Lower leg skin (tissue), 4 donors: Measurements from ENCODE around the gene EGFLAM. TPM values are rescaled to one million over a fixed set of nuclear protein-coding genes. Genes with fewer than 3 reads are reported as not detected.

Experiments used
- DNase-seq, 2 donors: peaks; one replicate each; pipeline ENCODE4 v3.0.0-alpha.2; 2019; ENCODE audit warnings: low spot score in 2 of 2
- H3K4me3 ChIP-seq: fragments of 200-600 bp; sonication (generic); 2 replicates; pipeline ENCODE4 v1.5.1; 2017; ENCODE audit warnings: mild to moderate bottlenecking, low read depth; ENCODE audit not compliant: poor library complexity, severe bottlenecking
- CTCF ChIP-seq, 3 donors: fragments of 450-650 bp; IDR thresholded peaks; one replicate each; pipeline ENCODE4 v1.5.1; 2016; ENCODE audit warnings: antibody characterized with exemption in 3 of 3, mild to moderate bottlenecking in 3 of 3, moderate library complexity in 2 of 3
- POLR2A ChIP-seq, 2 donors: fragments of 450-650 bp; IDR thresholded peaks; one replicate each; pipeline ENCODE4 v1.6.1; 2016 to 2017; ENCODE audit warnings: antibody characterized with exemption in 2 of 2, mild to moderate bottlenecking in 1 of 2, moderate library complexity in 1 of 2
- WGBS, 2 donors: methylation state at CpG; one replicate each; pipeline ENCODE4 v1.1.5; 2018; 5-methylcytosine and 5-hydroxymethylcytosine counted together
- intact Hi-C: fragments of 100-400 bp; cut with DNase I; formaldehyde crosslinking; loops from one replicate; pipeline ENCODE4 v1.15.0; 2023; ENCODE audit warnings: low total_unique reads
- total RNA-seq, 4 donors: library from RNA; depleted of rRNA; stranded (reverse); fragments of >200 nt; gene quantifications; one replicate each; pipeline ENCODE4 v1.1.0, GENCODE V29; 2016

Gene EGFLAM
- total RNA-seq, 4 donors from 2014 or later, result 0.72 to 4.4 (median 2.7) TPM

GRCh38 chr5:38287124-38287523, 28.8 kb downstream of the EGFLAM start:
- 91% methylated on average over 2 of the region's 2 CpGs for WGBS, 2 donors
- TF ChIP-seq CTCF (IDR thresholded peaks at IDR 0.05) (no peak), POLR2A (IDR thresholded peaks at IDR 0.05) (no peak)
- no peak for DNase-seq
- intact Hi-C loops, result no loop called here
- no peak overlapping the region for H3K4me3 ChIP-seq

- TF ChIP-seq POLR2A (IDR thresholded peaks at IDR 0.05) (no peak), CTCF (IDR thresholded peaks at IDR 0.05) (no peak)
- H3K4me3 ChIP-seq, result no peak overlapping the region
- 95% methylated on average over 4 of the region's 4 CpGs for WGBS, 2 donors
- intact Hi-C loops, result no loop called here
- DNase-seq, result no peak
Observed at GRCh38 chr5:38289457-38289856, 31.1 kb downstream of the EGFLAM start.

GRCh38 chr5:38290028-38290653, 31.8 kb downstream of the EGFLAM start:
- WGBS, 2 donors, result 40 to 53% methylated on average over 8 of the region's 8 CpGs
- no peak for DNase-seq
- TF ChIP-seq CTCF (IDR thresholded peaks at IDR 0.05), result no peak
- TF ChIP-seq POLR2A (IDR thresholded peaks at IDR 0.05), result no peak
- no peak overlapping the region for H3K4me3 ChIP-seq
- intact Hi-C loops, result no loop called here

- 29 to 34% methylated on average over 2 of the region's 2 CpGs for WGBS, 2 donors
- no peak for DNase-seq
- intact Hi-C loops, result no loop called here
- H3K4me3 ChIP-seq, result no peak overlapping the region
- TF ChIP-seq CTCF (IDR thresholded peaks at IDR 0.05), result no peak
- TF ChIP-seq POLR2A (IDR thresholded peaks at IDR 0.05), result no peak
Observed at GRCh38 chr5:38291355-38291754, 33.0 kb downstream of the EGFLAM start.

- TF ChIP-seq POLR2A (IDR thresholded peaks at IDR 0.05) (no peak), CTCF (IDR thresholded peaks at IDR 0.05) (no peak)
- H3K4me3 ChIP-seq, result no peak overlapping the region
- WGBS, 2 donors, result 81 to 86% methylated on average over 3 of the region's 3 CpGs
- intact Hi-C loops, result no loop called here
- no peak for DNase-seq
Observed at GRCh38 chr5:38292228-38292627, 33.9 kb downstream of the EGFLAM start.

GRCh38 chr5:38295751-38296150, 37.4 kb downstream of the EGFLAM start:
- intact Hi-C loops, result no loop called here
- no peak overlapping the region for H3K4me3 ChIP-seq
- WGBS, 2 donors, result 90 to 96% methylated on average over 2 of the region's 2 CpGs
- DNase-seq, result no peak
- TF ChIP-seq POLR2A (IDR thresholded peaks at IDR 0.05) (no peak), CTCF (IDR thresholded peaks at IDR 0.05) (no peak)
